Sigmoid colon (tissue), 4 donors: ENCODE data around the gene BHLHE41.

ENCODE experiments used
- CTCF ChIP-seq, 4 experiments: fragments of 450-650 bp in 3 of 4; fragments of 200-600 bp in 1 of 4; IDR thresholded peaks; one replicate each; pipeline ENCODE4 v1.5.1; 2016 to 2019; ENCODE audit warnings: antibody characterized with exemption in 4 of 4, mild to moderate bottlenecking in 3 of 4, moderate library complexity in 2 of 4
- EP300 ChIP-seq, 4 donors: sonication (generic); formaldehyde crosslinking; IDR thresholded peaks; one replicate each; pipeline ENCODE4 v1.6.1; 2017; ENCODE audit warnings: antibody characterized with exemption in 4 of 4
- POLR2AphosphoS5 ChIP-seq, 4 donors: sonication (generic); formaldehyde crosslinking; IDR thresholded peaks; one replicate each; pipeline ENCODE4 v1.6.1; 2017; ENCODE audit warnings: antibody characterized with exemption in 4 of 4

DNA sequence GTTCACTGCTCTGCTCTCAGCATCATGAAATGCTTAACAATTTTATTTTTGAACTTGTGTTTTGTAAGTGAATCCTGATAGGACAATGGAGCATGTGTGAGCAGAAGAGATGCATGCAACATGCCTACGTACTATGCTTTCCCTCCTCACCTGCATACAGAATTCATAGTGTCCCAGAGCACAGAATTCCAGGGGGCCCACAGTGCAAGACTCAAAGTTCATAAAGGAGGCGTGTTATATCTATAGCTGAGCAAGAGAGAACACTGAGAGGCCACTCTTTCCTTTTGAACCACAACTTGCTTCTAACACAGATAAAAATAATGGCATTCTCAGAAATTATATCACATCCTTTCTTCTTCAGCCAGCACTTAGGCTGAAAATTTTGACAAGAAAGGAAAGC is 28.8 kb downstream of the BHLHE41 start:
- TF ChIP-seq CTCF (IDR thresholded peaks at IDR 0.05) = no peak
- no peak for TF ChIP-seq EP300 (IDR thresholded peaks at IDR 0.05)
- TF ChIP-seq POLR2AphosphoS5 (IDR thresholded peaks at IDR 0.05) = no peak
